ENCODE data around the gene MDM2.

MDM2 gene

GRCh38 chr12:68899251-68899771 lies 91.3 kb downstream of the MDM2 start:
- no peak overlapping the region for H3K4me3 ChIP-seq (ENCODE audit: low read depth, low read length)

GRCh38 chr12:68900241-68900640 lies 92.3 kb downstream of the MDM2 start:
- H3K4me3 ChIP-seq (ENCODE audit: low read depth, low read length): no peak overlapping the region
